GM12878 (cell line): ENCODE measurements around the gene ZNF385C.

Experiments used
- BCLAF1 ChIP-seq: fragments of 450-650 bp; IDR thresholded peaks from 2 replicates; pipeline ENCODE4 v1.6.1; 2017; ENCODE audit warnings: antibody characterized with exemption, mild to moderate bottlenecking, moderate library complexity
- CTCF ChIP-seq, 3 experiments: IDR thresholded peaks in 2 of 3; conservative IDR thresholded peaks in 1 of 3; 2 replicates each; pipeline ENCODE4 v1.5.1; 2011; ENCODE audit warnings: low read depth in 3 of 3, low read length in 3 of 3, mild to moderate bottlenecking in 3 of 3, control low read depth in 2 of 3, moderate library complexity in 2 of 3, inconsistent platforms in 1 of 3, mixed read lengths in 1 of 3; ENCODE audit not compliant: control insufficient read depth in 2 of 3, insufficient read depth in 1 of 3; ENCODE audit errors: extremely low read depth in 1 of 3
- EGR1 ChIP-seq, 2 experiments: IDR thresholded peaks; 1 replicate in 1 of 2; 2 replicates in 1 of 2; pipeline ENCODE4 v1.6.1; 2011 to 2012; ENCODE audit warnings: low read depth in 2 of 2, low read length in 2 of 2, borderline replicate concordance in 1 of 2, mild to moderate bottlenecking in 1 of 2, moderate library complexity in 1 of 2
- EP300 ChIP-seq, 2 experiments: fragments of 150-350 bp in 1 of 2; IDR thresholded peaks; 2 replicates each; pipeline ENCODE4 v1.6.1; 2011 to 2012; ENCODE audit warnings: low read depth in 2 of 2, low read length in 2 of 2, borderline replicate concordance in 1 of 2, improper control_type of control experiment in 1 of 2, inconsistent platforms in 1 of 2; ENCODE audit not compliant: control insufficient read depth in 1 of 2
- MEF2A ChIP-seq: IDR thresholded peaks from 2 replicates; pipeline ENCODE4 v1.6.1; 2011; ENCODE audit warnings: low read depth, mild to moderate bottlenecking, low read length, moderate library complexity; ENCODE audit not compliant: insufficient read depth
- POLR2A ChIP-seq: IDR thresholded peaks from 2 replicates; pipeline ENCODE4 v1.6.1; 2011; ENCODE audit warnings: low read depth, mild to moderate bottlenecking, low read length
- RAD21 ChIP-seq: IDR thresholded peaks from 2 replicates; pipeline ENCODE4 v1.6.1; 2011; ENCODE audit warnings: mild to moderate bottlenecking, low read depth, low read length, moderate library complexity; ENCODE audit not compliant: insufficient read depth
- RB1 ChIP-seq: fragments of 450-650 bp; formaldehyde crosslinking; IDR thresholded peaks from 2 replicates; pipeline ENCODE4 v1.6.1; 2017; ENCODE audit warnings: mild to moderate bottlenecking, borderline replicate concordance
- SUZ12 ChIP-seq: fragments of 200-600 bp; sonication (generic); IDR thresholded peaks from one replicate; pipeline ENCODE4 v1.6.1; 2018; ENCODE audit warnings: antibody characterized with exemption, mild to moderate bottlenecking; ENCODE audit not compliant: unreplicated experiment
- TCF12 ChIP-seq: IDR thresholded peaks from 2 replicates; pipeline ENCODE4 v1.6.1; 2011; ENCODE audit warnings: low read depth, mild to moderate bottlenecking, low read length

- TF ChIP-seq CTCF (IDR thresholded peaks at IDR 0.05 in 2 of 3, conservative IDR thresholded peaks at IDR 0.05 in 1 of 3; ENCODE audit: control insufficient read depth in 2 of 3, extremely low read depth in 1 of 3, insufficient read depth in 1 of 3, low read depth in 3 of 3, low read length in 3 of 3) (no peak), SUZ12 (no peak), MEF2A (no peak), RAD21 (no peak), EGR1 (IDR thresholded peaks at IDR 0.05; ENCODE audit: borderline replicate concordance in 1 of 2, low read depth in 2 of 2, low read length in 2 of 2) (no peak), TCF12 (no peak), POLR2A (no peak), RB1 (no peak), EP300 (IDR thresholded peaks at IDR 0.05; ENCODE audit: borderline replicate concordance in 1 of 2, control insufficient read depth in 1 of 2, low read depth in 2 of 2, low read length in 2 of 2) (no peak), BCLAF1 (no peak)
Measured at GRCh38 chr17:42017866-42018200, 80.4 kb downstream of the ZNF385C start.
